ENCODE measurements around the gene ISG20.

Gene ISG20

DNA sequence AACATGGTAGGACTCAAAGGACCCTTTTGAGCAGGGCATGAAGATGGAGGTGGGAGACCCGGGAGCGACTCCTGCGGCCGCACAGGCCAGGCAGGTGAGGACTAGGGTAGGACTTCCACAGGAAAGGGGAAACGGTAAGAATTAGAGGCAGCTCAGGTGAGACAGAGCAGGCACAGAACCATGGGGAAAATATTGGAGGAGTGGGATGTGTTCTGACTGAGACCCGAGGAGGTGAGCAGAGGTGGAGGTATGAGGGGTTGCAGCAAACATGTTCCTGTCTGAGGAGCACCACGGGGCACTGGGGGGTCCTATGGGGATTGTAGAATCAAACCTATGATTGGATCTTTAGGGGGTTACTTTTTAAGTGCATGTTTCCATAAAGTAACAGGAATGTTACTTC lies 1.4 kb upstream of the ISG20 start:
- TF ChIP-seq GATA3 (IDR thresholded peaks at IDR 0.05; ENCODE audit: low read depth, low read length) (no peak), GATA2 (IDR thresholded peaks at IDR 0.05; ENCODE audit: low read depth, low read length) (no peak)

DNA sequence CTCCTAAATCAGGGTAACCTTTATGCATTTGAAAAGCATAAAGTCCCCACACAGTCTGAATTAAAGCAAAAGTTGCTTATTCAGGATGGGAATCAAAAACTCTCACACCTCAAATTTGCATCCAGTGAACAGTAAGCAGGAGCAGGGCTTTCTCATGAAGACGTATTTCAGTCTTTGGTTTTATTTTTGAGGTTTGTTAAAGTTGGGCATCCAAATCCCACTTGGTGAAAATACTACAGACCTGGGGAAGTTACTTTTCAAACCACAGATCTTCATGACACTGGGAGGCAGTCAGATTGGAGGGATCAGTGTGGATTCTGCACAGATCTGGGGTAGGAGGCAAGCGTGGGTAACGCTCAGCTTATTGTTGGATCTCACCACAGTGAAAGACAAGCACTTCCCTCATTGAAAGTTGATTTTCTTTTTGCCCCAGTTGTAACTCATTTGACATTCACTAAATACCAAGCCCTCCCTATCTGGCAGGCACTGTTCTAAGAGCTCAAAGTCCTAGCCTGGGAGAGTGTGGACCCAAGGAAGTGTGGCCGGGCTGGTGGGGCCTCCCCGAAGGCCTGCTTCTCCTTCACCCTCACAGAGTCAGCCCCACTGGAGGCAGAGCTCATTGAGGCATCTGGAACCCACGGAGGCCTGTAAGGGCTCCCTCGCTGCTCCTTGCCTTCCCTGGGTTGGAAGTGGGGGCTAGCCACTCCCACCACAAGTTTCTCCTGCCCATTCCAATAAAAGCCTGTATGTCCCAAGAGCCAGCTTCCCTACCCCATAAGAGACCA lies 783 bp upstream of the ISG20 start:
- TF ChIP-seq GATA3 (IDR thresholded peaks at IDR 0.05; ENCODE audit: low read depth, low read length) (no peak), GATA2 (IDR thresholded peaks at IDR 0.05; ENCODE audit: low read depth, low read length) (no peak)

DNA sequence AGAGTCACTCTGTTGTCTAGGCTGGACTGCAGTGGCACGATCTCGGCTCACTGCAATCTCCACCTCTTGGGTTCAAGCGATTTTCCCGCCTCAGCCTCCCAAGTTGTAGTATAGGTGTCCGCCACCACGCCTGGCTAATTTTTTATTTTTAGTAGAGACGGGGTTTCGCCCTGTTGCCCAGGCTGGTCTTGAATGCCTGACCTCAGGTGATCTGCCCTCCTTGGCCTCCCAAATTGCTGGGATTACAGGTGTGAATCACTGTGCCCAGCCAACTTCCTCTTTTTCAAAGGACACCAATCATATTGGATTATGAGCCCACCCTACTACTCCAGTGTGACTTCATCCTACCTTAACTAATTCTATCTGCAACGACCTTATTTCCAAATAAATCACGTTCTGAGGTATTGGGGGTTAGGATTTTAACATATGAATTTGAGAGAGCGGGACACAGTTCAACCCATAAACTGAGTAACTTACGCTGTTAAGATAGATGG lies 3.2 kb downstream of the ISG20 start:
- TF ChIP-seq GATA2 (IDR thresholded peaks at IDR 0.05; ENCODE audit: low read depth, low read length) (no peak), GATA3 (IDR thresholded peaks at IDR 0.05; ENCODE audit: low read depth, low read length) (no peak)

DNA sequence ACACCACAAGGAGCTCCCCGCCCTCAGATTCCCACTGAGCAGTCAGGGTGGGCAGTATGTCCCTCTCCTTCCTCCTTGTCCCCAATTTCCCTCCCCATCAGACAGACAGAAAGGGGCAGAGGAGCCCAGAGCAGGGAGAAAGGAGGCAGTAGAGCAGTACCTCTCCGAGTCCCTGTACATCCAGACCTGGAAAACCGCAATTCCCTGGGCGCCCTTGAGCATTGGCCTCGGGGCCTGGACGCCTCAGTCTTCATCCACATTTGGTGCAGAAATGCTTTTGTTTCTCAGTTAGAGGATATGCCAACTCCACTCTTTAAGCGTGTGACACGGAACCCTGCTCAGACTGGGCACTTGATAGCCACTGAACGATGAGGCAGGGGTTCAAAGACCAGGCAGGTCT lies 5.9 kb downstream of the ISG20 start:
- TF ChIP-seq GATA2 (IDR thresholded peaks at IDR 0.05; ENCODE audit: low read depth, low read length) (no peak), GATA3 (IDR thresholded peaks at IDR 0.05; ENCODE audit: low read depth, low read length) (no peak)

GRCh38 chr15:88645171-88646087 lies 6.6 kb downstream of the ISG20 start:
- TF ChIP-seq GATA3 (IDR thresholded peaks at IDR 0.05; ENCODE audit: low read depth, low read length) (no peak), GATA2 (IDR thresholded peaks at IDR 0.05; ENCODE audit: low read depth, low read length) (no peak)

DNA sequence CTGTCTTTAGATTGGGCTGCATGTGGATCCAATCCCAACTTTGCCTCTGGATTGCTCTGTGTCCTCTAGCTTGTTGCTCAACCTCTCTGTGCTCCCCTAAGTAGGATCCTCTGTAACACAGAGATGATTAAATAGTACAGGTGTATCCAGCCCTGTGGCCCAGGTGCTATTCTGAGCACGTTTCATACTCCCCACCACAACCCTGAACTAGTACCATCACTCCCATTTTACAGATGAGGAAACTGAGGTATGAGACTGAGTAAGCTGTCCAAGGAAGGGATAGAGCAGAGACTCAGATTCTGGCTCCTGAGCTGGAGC lies 7.2 kb downstream of the ISG20 start:
- no peak for TF ChIP-seq GATA3 (IDR thresholded peaks at IDR 0.05; ENCODE audit: low read depth, low read length)
- no peak for TF ChIP-seq GATA2 (IDR thresholded peaks at IDR 0.05; ENCODE audit: low read depth, low read length)

DNA sequence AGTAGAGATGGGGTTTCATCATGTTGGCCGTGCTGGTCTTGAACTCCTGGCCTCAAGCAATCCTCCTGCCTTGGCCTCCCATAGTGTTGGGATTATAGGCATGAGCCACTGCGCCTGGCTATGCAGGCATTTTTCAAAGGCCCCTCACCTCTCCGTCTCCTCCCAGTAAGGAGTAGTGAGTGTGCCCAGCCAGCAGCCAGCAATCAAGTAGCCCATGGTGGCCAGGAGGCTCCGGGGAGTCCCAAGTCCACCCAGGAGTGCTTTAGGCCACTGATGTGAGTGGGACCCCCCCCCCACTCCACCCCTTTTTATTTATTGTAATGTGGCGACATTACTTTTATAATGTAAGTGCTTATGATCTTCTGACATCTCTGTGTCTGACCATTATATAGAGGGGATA lies 8.1 kb downstream of the ISG20 start:
- no peak for TF ChIP-seq GATA3 (IDR thresholded peaks at IDR 0.05; ENCODE audit: low read depth, low read length)
- no peak for TF ChIP-seq GATA2 (IDR thresholded peaks at IDR 0.05; ENCODE audit: low read depth, low read length)

DNA sequence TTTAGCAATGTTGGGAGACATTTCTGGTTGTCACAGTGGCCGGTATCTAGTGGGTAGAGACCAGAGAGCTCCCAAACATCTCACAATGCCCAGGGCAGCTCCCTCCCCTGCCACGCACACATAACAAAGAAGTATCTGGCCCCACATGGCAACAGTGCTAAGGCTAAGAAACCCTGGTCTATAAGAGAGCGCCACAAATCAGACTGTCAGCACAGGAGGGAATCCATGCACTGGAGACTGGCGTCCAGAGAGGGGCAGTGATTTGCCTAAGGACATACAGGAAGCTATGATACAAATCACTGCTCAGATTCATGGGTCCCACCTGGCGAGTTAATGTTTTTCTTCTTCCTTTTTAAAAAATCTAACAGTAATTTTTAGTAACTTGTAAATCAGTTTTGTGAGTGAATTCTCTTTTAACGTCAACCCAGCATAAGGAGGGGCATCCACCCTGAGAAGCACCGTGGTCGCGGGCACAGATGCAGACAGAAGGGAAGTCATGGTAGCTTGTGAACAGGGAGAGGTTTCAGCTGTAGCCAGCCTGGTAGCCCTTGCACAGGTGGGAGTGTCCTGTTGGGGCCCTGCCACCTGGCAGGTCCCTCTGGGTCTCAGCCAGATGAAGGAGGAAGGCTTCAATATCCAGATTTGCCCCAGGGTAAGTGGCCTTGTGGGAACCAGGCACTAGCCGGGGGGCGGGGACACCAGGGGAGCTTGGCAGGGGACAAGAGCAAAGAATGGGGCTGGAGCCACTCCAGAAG lies 8.7 kb downstream of the ISG20 start:
- TF ChIP-seq GATA3 (IDR thresholded peaks at IDR 0.05; ENCODE audit: low read depth, low read length) (no peak), GATA2 (IDR thresholded peaks at IDR 0.05; ENCODE audit: low read depth, low read length) (no peak)

DNA sequence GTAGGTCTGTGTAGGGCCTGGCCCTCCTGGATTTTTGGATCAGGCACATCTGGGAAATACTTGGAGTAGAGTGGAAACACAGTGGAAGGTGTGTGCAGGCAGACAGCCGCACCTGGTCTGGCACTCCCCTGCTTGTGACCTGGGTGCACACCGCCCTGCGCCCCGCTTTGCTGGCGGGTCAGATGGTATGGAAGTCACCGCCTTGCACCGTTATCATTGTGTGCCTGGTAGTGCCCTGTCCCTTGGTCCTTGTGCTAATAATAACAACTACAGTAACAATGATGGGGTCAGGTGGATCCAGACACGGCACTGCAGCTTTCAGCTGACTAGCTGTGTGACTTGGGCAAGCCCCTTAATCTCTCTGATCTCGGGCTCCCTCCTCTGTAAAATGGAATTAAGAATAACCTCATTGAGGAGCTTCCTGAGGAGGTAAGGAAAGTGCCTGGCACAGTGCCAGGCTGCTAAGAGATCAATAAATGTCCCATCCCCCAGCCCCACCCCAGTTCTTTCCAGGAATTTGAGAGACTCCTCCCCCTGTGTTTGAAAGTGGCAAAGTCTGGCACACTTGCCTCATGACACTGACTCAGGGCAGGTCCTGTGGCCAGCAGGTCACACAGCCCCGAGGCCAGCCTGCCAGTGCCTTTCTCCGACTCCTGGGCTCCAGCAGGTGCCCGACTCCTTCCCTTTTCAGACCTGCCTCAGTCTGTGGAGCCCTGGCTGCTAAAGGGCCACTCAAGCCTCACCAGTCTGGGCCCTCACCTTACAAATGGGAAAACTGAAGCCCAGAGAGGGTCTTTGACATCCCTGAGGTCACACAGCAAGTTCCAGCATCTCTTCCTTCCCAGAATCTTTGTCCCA lies 9.8 kb downstream of the ISG20 start:
- TF ChIP-seq GATA3 (IDR thresholded peaks at IDR 0.05; ENCODE audit: low read depth, low read length) (no peak), GATA2 (IDR thresholded peaks at IDR 0.05; ENCODE audit: low read depth, low read length) (no peak)

DNA sequence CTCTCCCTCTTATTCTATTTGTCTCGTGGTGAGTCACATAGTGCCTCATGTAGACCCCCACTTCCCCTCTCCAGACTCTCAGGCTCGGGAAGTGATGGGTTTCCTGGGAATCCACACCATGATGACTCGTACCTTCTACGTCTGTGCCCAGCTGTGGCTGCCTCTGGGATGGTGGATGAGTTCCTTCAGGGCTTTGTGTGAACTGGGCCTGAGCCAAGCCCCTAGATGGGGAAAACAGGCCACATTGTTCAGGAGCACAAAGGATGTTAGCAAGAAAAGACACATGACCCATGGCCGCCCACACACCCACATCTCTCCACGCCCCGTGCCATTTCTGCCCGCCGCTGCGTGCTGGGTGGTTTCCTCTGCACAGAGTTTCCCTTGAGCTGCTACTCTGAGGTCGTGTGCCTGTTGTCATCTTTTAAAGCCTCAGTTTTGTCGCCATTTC lies 10.5 kb downstream of the ISG20 start:
- TF ChIP-seq GATA3 (IDR thresholded peaks at IDR 0.05; ENCODE audit: low read depth, low read length) (no peak), GATA2 (IDR thresholded peaks at IDR 0.05; ENCODE audit: low read depth, low read length) (no peak)

GRCh38 chr15:88649753-88650551 lies 11.1 kb downstream of the ISG20 start:
- TF ChIP-seq GATA2 (IDR thresholded peaks at IDR 0.05; ENCODE audit: low read depth, low read length) (no peak), GATA3 (IDR thresholded peaks at IDR 0.05; ENCODE audit: low read depth, low read length) (no peak)

DNA sequence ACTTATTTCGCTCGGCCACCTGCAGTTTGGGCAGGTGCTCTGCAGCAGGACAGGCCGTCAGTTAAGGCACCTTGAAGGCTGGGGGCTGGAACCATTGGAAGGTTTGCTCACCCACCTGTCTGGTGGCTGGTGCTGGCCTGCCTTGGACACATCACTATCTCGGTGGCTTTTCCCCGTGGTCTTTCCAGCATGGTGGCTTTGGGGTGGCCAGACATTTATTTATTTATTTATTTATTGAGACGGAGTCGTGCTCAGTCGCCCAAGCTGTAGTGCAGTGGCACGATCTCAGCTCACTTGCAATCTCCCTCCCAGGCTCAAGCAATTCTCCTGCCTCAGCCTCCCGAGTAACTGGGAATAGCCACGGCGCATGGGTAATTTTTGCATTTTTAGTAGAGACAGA lies 11.7 kb downstream of the ISG20 start:
- TF ChIP-seq GATA3 (IDR thresholded peaks at IDR 0.05; ENCODE audit: low read depth, low read length) (no peak), GATA2 (IDR thresholded peaks at IDR 0.05; ENCODE audit: low read depth, low read length) (no peak)
